ENCODE data around the gene INS.

INS gene

GRCh38 chr11:2142300-2142759 is 18.7 kb downstream of the INS start:
- Histone ChIP-seq H3K36me3 (peaks cover 12% of the 10 kb centered on the region), H3K4me3 (ENCODE audit: low read depth, low read length) (peak overlapping the region; percentile 77), H3K9me3 (no peaks in the 10 kb centered on the region), H3K4me1 (peaks cover 3% of the 10 kb centered on the region), H3K27me3 (no peaks in the 10 kb centered on the region; the same call in 1 of the 2 replicates)
- no peak for TF ChIP-seq CTCF (IDR thresholded peaks at IDR 0.05; ENCODE audit: low read depth, low read length)
- no peak for DNase-seq

- Histone ChIP-seq H3K36me3 (peaks cover 20% of the 10 kb centered on the region), H3K4me1 (no peaks in the 10 kb centered on the region), H3K4me3 (ENCODE audit: low read depth, low read length) (peak overlapping the region; percentile 77), H3K9me3 (no peaks in the 10 kb centered on the region), H3K27me3 (no peaks in the 10 kb centered on the region; the same call in 1 of the 2 replicates)
- TF ChIP-seq CTCF (IDR thresholded peaks at IDR 0.05; ENCODE audit: low read depth, low read length), result no peak
- DNase-seq, result peak; percentile 55
These were observed 20.3 kb downstream of the INS start for GRCh38 chr11:2140411-2141400.

GRCh38 chr11:2139621-2140337 is 21.2 kb downstream of the INS start:
- H3K9me3 ChIP-seq, result no peaks in the 10 kb centered on the region

GRCh38 chr11:2139123-2139521 is 21.9 kb downstream of the INS start, which contains the start of gene IGF2:
IGF2 (minus strand) TSS chr11:2139389; CDS start chr11:2135523, 3,866 bp downstream.
- Histone ChIP-seq H3K4me1 (no peaks in the 10 kb centered on the region; the same call in 1 of the 2 replicates), H3K4me3 (ENCODE audit: low read depth, low read length) (peak within 1 kb of the TSS; percentile 84), H3K36me3 (peaks cover 35% of the 10 kb centered on the region), H3K27me3 (no peaks in the 10 kb centered on the region; the same call in 1 of the 2 replicates), H3K9me3 (no peaks in the 10 kb centered on the region)
- TF ChIP-seq CTCF (IDR thresholded peaks at IDR 0.05; ENCODE audit: low read depth, low read length), result no peak
- DNase-seq, result peak; percentile 79

More at GRCh38 chr11:2139621-2140337, 21.2 kb downstream of the INS start:
- Histone ChIP-seq H3K4me1 (no peaks in the 10 kb centered on the region), H3K36me3 (peaks cover 29% of the 10 kb centered on the region), H3K27me3 (no peaks in the 10 kb centered on the region; the same call in 1 of the 2 replicates), H3K4me3 (ENCODE audit: low read depth, low read length) (peak overlapping the region; percentile 77)
- peak; percentile 62 for DNase-seq
- no peak for TF ChIP-seq CTCF (IDR thresholded peaks at IDR 0.05; ENCODE audit: low read depth, low read length)

DNA sequence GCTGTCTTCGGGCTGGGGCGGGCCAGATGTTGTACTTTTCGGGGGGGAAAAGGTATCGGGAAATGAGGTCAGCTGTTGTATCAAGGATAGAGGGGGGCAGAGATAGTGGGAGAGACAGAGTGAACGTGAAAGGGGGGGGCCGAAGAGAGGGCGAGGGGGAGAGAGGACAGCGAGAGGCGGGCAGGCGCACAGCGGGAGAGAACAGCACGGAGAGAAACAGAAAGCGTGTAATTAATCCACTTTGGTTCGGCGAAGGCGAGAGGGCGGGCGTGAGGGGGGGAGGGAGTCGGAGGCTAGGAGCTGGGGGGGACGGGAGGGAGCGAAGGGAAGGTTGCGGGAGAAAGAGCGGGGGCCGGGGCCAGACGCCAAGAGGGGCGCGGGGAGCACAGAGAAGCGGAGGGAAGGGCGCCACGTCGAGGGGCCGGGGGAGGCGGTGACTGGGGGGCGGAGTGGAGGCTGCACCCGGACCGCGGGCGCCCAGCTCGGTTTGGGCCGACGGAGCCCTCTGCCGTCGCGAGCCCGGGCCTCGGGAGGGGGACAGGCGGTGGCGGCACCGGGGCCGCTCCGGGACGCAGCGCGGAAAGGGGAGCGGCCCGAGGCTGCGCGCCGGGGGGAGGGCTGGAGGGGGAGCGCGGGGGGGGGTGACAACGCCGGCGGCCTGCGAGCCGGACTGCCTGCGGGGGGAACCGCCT is 22.4 kb downstream of the INS start:
- Histone ChIP-seq H3K9me3 (no peaks in the 10 kb centered on the region), H3K4me1 (peaks cover under 1% of the 10 kb centered on the region), H3K4me3 (ENCODE audit: low read depth, low read length) (peak overlapping the region; percentile 84), H3K27me3 (no peaks in the 10 kb centered on the region; the same call in 1 of the 2 replicates), H3K36me3 (peaks cover 41% of the 10 kb centered on the region)
- no peak for TF ChIP-seq CTCF (IDR thresholded peaks at IDR 0.05; ENCODE audit: low read depth, low read length)
- no peak for DNase-seq
